ENCODE measurements around the gene DDHD1. TPM values are rescaled to one million over a fixed set of nuclear protein-coding genes. Genes with fewer than 3 reads are reported as not detected.

DDHD1 gene
- total RNA-seq, 1 experiment from 2014 or later = 10.6 TPM

DNA sequence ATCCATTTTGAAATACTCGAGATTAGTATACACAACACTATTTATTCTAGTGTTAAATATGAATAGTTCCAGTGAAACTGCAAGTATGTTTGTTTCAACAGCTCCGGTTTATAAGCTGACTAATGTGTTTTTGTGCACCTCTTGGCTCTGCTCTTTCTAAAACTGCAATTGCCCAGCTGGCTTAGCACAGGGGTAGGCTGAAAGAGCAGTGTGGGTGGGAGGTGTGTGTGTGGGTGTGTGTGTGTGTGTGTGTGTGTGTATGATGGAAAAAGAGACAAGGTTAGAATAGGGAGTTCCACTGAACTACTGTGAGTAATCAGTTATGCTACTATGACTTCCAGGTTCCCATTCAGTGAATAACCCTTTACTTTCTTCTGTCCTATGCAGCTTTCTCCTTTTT is 37.8 kb upstream of the DDHD1 start:
- CTCF ChIA-PET = no interaction called here

DNA sequence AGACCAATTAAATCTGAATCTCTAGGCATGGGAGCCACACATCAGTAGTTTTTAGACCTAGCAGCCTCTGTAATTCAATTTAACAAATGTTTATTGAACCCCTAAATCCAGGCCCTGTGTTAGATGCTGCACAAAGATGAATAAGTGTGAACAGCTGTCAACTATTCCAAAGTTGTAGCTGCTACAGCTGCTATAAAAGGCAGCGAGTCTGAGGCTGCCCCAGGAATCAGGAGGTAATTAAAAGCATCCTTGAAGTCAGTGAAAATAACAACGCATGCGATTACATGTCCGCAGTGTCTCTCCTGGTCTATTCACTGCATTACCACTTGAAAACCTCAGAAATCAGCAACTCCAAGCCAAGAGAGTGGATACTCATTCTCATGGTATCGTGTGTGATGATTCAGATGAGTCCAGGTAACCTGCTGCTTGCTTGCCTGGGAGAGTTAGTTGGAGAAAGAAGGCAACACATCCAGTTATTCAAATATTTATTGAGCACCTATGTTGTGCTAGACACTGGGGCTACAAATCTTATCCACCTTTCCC is 34.9 kb upstream of the DDHD1 start:
- DNase-seq (ENCODE audit: low read depth, low spot score) (no peak), ATAC-seq (no peak)
- Histone ChIP-seq H3K36me3 (ENCODE audit: control insufficient read depth, insufficient read depth, low read length) (no peaks in the 10 kb centered on the region; the same call in 1 of the 2 replicates), H3K4me3 (ENCODE audit: low read depth in 2 of 2, low read length in 2 of 2) (no peak overlapping the region), H3K27ac (ENCODE audit: low read length) (no peak overlapping the region), H3K9me3 (ENCODE audit: control insufficient read depth, insufficient read depth, low read depth, low read length) (no peaks in the 10 kb centered on the region), H3K4me1 (ENCODE audit: control insufficient read depth, insufficient read depth, low read length) (no peaks in the 10 kb centered on the region), H3K27me3 (ENCODE audit: control insufficient read depth, insufficient read depth, low read length) (no peaks in the 10 kb centered on the region)
- BruUV-seq (replicated peaks) = no TSS peak
- POLR2A ChIA-PET = no interaction called here
- no peak for TF ChIP-seq SIN3A (IDR thresholded peaks at IDR 0.05; ENCODE audit: borderline replicate concordance, insufficient read depth, low read depth, low read length)
- no peak for TF ChIP-seq TCF7L2 (IDR thresholded peaks at IDR 0.05; ENCODE audit: low read depth, low read length)
- TF ChIP-seq, protein P1, sequence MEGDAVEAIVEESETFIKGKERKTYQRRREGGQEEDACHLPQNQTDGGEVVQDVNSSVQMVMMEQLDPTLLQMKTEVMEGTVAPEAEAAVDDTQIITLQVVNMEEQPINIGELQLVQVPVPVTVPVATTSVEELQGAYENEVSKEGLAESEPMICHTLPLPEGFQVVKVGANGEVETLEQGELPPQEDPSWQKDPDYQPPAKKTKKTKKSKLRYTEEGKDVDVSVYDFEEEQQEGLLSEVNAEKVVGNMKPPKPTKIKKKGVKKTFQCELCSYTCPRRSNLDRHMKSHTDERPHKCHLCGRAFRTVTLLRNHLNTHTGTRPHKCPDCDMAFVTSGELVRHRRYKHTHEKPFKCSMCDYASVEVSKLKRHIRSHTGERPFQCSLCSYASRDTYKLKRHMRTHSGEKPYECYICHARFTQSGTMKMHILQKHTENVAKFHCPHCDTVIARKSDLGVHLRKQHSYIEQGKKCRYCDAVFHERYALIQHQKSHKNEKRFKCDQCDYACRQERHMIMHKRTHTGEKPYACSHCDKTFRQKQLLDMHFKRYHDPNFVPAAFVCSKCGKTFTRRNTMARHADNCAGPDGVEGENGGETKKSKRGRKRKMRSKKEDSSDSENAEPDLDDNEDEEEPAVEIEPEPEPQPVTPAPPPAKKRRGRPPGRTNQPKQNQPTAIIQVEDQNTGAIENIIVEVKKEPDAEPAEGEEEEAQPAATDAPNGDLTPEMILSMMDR (IDR thresholded peaks at IDR 0.05) = no peak
- TF ChIP-seq POLR2AphosphoS5 (IDR thresholded peaks at IDR 0.05; ENCODE audit: low read depth, low read length) = no peak
- TF ChIP-seq, protein P2, sequence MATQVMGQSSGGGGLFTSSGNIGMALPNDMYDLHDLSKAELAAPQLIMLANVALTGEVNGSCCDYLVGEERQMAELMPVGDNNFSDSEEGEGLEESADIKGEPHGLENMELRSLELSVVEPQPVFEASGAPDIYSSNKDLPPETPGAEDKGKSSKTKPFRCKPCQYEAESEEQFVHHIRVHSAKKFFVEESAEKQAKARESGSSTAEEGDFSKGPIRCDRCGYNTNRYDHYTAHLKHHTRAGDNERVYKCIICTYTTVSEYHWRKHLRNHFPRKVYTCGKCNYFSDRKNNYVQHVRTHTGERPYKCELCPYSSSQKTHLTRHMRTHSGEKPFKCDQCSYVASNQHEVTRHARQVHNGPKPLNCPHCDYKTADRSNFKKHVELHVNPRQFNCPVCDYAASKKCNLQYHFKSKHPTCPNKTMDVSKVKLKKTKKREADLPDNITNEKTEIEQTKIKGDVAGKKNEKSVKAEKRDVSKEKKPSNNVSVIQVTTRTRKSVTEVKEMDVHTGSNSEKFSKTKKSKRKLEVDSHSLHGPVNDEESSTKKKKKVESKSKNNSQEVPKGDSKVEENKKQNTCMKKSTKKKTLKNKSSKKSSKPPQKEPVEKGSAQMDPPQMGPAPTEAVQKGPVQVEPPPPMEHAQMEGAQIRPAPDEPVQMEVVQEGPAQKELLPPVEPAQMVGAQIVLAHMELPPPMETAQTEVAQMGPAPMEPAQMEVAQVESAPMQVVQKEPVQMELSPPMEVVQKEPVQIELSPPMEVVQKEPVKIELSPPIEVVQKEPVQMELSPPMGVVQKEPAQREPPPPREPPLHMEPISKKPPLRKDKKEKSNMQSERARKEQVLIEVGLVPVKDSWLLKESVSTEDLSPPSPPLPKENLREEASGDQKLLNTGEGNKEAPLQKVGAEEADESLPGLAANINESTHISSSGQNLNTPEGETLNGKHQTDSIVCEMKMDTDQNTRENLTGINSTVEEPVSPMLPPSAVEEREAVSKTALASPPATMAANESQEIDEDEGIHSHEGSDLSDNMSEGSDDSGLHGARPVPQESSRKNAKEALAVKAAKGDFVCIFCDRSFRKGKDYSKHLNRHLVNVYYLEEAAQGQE (IDR thresholded peaks at IDR 0.05; ENCODE audit: insufficient read depth in 1 of 2, low read depth in 2 of 2, low read length in 1 of 2) = no peak
- in situ Hi-C loops (cut with HindIII; ENCODE audit: low pct_unique_long_range_greater_than_20kb, low sequenced_read_pairs) = no loop called here
- CTCF ChIA-PET = no interaction called here
- intact Hi-C loops (cut with micrococcal nuclease; ENCODE audit: unreplicated experiment) = no loop called here

More for the DNA sequence above, 37.8 kb upstream of the DDHD1 start:
- no TSS peak for BruUV-seq (replicated peaks)
- H3K27me3 ChIP-seq (ENCODE audit: control insufficient read depth, insufficient read depth, low read length) = no peaks in the 10 kb centered on the region
- H3K4me1 ChIP-seq (ENCODE audit: control insufficient read depth, insufficient read depth, low read length) = no peaks in the 10 kb centered on the region
- TF ChIP-seq TCF7L2 (IDR thresholded peaks at IDR 0.05; ENCODE audit: low read depth, low read length) = no peak
- no peaks in the 10 kb centered on the region; the same call in 1 of the 2 replicates for H3K36me3 ChIP-seq (ENCODE audit: control insufficient read depth, insufficient read depth, low read length)
- H3K27ac ChIP-seq (ENCODE audit: low read length) = no peak overlapping the region
- no peaks in the 10 kb centered on the region for H3K9me3 ChIP-seq (ENCODE audit: control insufficient read depth, insufficient read depth, low read depth, low read length)
- H3K4me3 ChIP-seq (ENCODE audit: low read depth in 2 of 2, low read length in 2 of 2) = no peak overlapping the region
- POLR2A ChIA-PET = interaction anchor here (0.5 kb wide), 1 partner anchor 704 kb away, joined by 3 read pairs; no protein-coding TSS in a partner anchor
- in situ Hi-C loops (cut with HindIII; ENCODE audit: low pct_unique_long_range_greater_than_20kb, low sequenced_read_pairs) (no loop called here), intact Hi-C loops (cut with micrococcal nuclease; ENCODE audit: unreplicated experiment) (no loop called here)
- ATAC-seq (no peak), DNase-seq (ENCODE audit: low read depth, low spot score) (no peak)

DNA sequence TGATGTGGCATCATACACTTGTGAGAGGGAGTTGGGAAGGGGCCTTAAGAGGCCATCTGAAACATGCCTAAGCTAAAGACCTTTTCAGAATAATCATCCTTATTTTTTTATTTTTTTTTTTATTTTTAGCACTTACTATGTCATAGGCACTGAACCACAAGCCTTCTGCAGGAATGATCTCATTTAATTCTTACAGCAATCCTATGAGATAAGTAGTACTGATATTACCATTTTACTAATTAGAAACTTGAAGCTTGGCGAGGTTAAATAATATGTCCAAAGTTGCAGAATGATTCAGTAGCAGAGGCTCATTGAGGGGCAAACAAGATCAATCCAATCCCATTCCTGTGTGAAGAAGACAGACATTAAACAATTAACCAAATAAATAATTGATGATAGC is 33.4 kb upstream of the DDHD1 start:
- no peak overlapping the region for H3K4me3 ChIP-seq (ENCODE audit: low read depth in 2 of 2, low read length in 2 of 2)
- in situ Hi-C loops (cut with HindIII; ENCODE audit: low pct_unique_long_range_greater_than_20kb, low sequenced_read_pairs) = no loop called here
- ATAC-seq (no peak), DNase-seq (ENCODE audit: low read depth, low spot score) (no peak)
- no peaks in the 10 kb centered on the region for H3K9me3 ChIP-seq (ENCODE audit: control insufficient read depth, insufficient read depth, low read depth, low read length)
- ChIA-PET POLR2A (no interaction called here), CTCF (no interaction called here)
- no peaks in the 10 kb centered on the region for H3K4me1 ChIP-seq (ENCODE audit: control insufficient read depth, insufficient read depth, low read length)
- no peak overlapping the region for H3K27ac ChIP-seq (ENCODE audit: low read length)
- H3K36me3 ChIP-seq (ENCODE audit: control insufficient read depth, insufficient read depth, low read length) = no peaks in the 10 kb centered on the region; the same call in 1 of the 2 replicates
- BruUV-seq (replicated peaks) = no TSS peak
- TF ChIP-seq, protein P2 (IDR thresholded peaks at IDR 0.05; ENCODE audit: insufficient read depth in 1 of 2, low read depth in 2 of 2, low read length in 1 of 2) = no peak
- TF ChIP-seq TCF7L2 (IDR thresholded peaks at IDR 0.05; ENCODE audit: low read depth, low read length) = no peak
- TF ChIP-seq SIN3A (IDR thresholded peaks at IDR 0.05; ENCODE audit: borderline replicate concordance, insufficient read depth, low read depth, low read length) = no peak
- TF ChIP-seq, protein P1 (IDR thresholded peaks at IDR 0.05) = no peak
- no peak for TF ChIP-seq POLR2AphosphoS5 (IDR thresholded peaks at IDR 0.05; ENCODE audit: low read depth, low read length)
- no peaks in the 10 kb centered on the region for H3K27me3 ChIP-seq (ENCODE audit: control insufficient read depth, insufficient read depth, low read length)
- intact Hi-C loops (cut with micrococcal nuclease; ENCODE audit: unreplicated experiment) = no loop called here
